GM13976 (cell line): ENCODE results near the gene PARP12.

Experiments used
- DNase-seq: peaks from one replicate; pipeline ENCODE4 v3.0.0; 2012; ENCODE audit warnings: low spot score
- in situ Hi-C: fragments of 300-500 bp; cut with MboI; formaldehyde crosslinking; loops from one replicate; pipeline ENCODE4 v1.12.0; 2022; ENCODE audit warnings: low sequenced_read_pairs, mixed read lengths, inconsistent platforms; ENCODE audit not compliant: unreplicated experiment
- TF ChIP-seq, protein P1 (sequence below): IDR thresholded peaks from 2 replicates; pipeline ENCODE4 v1.5.1; 2012; ENCODE audit warnings: borderline replicate concordance, mild to moderate bottlenecking; ENCODE audit not compliant: insufficient read depth; ENCODE audit errors: extremely low read depth, missing control alignments, control extremely low read depth

The PARP12 gene

DNA sequence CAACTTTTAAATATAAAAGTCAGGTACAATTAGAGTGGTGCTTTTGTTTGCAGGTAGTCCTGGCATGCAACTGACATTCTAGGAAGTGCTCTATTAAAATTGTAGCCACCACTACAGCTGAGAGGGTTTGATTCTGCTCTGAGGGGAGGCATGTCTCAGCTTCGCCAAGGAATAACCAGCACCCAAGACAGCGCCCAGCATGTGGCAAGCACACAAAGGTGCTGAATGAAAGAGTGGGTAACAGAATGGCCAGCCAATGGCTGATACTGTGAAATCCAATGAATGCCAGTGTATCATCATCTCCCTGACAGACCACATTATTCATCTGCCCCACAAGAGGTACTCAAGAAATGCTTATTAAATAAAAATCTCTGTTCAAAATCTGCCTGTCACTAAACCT is 6.9 kb downstream of the PARP12 start:
- DNase-seq = no peak
- in situ Hi-C loops = no loop called here
- TF ChIP-seq, protein P1, sequence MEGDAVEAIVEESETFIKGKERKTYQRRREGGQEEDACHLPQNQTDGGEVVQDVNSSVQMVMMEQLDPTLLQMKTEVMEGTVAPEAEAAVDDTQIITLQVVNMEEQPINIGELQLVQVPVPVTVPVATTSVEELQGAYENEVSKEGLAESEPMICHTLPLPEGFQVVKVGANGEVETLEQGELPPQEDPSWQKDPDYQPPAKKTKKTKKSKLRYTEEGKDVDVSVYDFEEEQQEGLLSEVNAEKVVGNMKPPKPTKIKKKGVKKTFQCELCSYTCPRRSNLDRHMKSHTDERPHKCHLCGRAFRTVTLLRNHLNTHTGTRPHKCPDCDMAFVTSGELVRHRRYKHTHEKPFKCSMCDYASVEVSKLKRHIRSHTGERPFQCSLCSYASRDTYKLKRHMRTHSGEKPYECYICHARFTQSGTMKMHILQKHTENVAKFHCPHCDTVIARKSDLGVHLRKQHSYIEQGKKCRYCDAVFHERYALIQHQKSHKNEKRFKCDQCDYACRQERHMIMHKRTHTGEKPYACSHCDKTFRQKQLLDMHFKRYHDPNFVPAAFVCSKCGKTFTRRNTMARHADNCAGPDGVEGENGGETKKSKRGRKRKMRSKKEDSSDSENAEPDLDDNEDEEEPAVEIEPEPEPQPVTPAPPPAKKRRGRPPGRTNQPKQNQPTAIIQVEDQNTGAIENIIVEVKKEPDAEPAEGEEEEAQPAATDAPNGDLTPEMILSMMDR = no peak

DNA sequence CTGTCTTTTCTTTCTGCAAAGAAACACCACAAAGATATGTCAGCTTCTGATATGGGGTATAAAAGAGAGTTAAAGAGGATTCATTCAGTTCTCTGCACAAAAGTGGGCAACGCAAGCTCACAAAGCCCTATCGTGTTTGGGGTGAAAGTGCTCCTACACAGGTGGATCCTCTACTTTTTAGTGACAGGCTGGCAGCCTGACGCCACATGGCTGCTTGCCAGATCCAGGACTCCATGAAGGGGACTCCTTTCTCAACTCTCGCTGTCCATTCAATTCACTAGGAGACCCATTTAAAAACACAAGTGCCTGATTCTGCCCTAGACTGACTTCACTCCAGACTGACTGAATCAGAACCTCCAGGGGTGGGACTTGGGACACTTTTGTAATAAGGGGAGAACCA is 8.0 kb downstream of the PARP12 start:
- in situ Hi-C loops = no loop called here
- no peak for DNase-seq
- TF ChIP-seq, protein P1 = no peak

DNA sequence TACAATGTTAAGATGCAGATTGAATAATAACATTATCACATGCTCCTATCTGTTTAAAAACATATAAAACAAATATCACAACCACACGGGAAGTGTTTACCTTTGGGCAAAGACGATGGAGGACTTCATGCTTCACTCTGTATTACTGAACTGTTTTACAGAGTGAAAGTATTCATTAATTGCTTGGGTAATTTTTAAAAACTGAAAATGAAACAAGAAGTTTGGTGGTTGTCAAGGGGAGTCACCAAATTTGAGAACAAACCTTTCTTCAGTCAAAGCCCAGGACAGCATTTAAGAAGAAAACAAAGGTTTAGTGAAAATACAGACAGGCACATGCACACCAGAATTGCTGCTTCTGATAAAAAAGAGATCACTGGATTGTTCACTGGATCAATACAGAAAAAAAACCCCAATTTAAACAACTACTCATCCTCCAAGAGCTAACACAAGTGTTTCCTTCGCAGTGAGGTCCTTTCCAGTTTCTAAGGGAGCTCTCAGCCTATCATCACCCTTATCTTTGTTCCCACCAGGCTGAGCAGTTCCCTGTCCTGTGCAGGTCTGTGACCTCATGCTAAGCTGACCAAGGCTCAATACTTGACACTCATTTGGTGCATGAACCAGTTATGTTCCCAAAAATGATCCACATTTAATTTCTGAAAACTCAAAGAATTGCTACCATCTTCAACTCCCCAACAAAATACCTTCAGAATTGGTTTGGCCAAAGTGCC is 8.8 kb downstream of the PARP12 start:
- in situ Hi-C loops = no loop called here
- DNase-seq = peak; percentile 58
- TF ChIP-seq, protein P1 = no peak

GRCh38 chr7:140051820-140052219 is 10.9 kb downstream of the PARP12 start:
- no peak for DNase-seq
- in situ Hi-C loops = no loop called here
- TF ChIP-seq, protein P1 = no peak

- no peak for DNase-seq
- in situ Hi-C loops = no loop called here
Measured at GRCh38 chr7:140050100-140050499, 12.7 kb downstream of the PARP12 start.

DNA sequence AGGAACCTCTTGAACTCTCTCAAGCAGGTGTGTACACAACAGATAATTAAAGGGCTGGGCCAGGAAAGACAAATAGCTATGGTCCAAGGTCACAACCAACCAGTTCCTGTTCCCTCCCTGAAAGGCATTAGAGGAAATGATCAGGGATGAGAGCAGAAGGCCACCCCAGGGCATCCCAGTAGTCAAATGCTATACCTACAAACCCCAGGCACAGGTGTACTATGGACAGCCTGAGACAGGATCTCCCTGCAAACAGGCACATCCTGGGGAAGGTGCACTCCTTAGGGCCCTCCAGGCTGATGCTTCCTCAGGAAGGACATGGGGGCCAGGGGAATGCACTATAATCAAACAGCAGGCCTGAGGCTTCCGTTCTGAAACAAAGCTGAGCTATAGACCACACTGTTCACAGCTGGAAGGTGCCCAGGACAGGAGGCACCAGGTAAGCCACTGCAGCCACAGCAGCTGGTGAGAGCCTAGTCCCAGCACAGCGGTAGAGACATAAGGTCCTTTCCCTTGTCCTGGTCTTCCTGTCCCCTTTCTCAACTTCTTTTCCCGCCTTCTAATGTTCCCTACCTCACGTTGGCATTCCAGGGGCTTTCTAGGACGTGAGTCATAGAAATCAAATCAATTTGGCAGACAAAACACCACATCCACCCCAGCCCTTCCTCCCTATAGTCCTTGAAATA is 13.3 kb downstream of the PARP12 start:
- in situ Hi-C loops = no loop called here

More at GRCh38 chr7:140050100-140050499, 12.7 kb downstream of the PARP12 start:
- TF ChIP-seq, protein P1 = no peak

More for the DNA sequence above, 13.3 kb downstream of the PARP12 start:
- no peak for DNase-seq
- TF ChIP-seq, protein P1 = no peak
